GM19397 (cell line): ENCODE results near the gene SORCS3.

Source experiments
- ATAC-seq: cut with Tn5 transposase; IDR thresholded peaks from one replicate; pipeline ENCODE4 v1.9.1; 2021; ENCODE audit warnings: mild to moderate bottlenecking, moderate library complexity; ENCODE audit not compliant: unreplicated experiment

SORCS3 gene

DNA sequence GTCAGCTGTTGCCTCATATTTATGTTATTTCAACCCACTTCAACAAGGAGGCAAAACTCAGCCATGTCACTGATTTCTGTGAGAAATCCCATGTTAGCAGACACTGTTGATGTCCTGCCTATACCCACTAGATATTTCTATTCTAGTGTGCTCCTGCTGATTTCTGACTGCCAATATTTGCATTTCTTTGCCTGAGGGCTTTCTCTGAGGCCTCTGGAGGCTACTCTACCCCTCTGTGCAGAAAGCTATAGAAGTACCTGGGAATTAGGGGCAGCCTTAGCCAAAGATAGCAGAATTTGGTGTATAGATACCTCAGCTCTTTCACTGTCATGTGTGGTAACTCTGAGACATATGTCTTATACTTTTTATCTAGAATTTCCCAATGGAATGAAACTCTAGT, 348.8 kb downstream of the SORCS3 start:
- ATAC-seq = no peak

DNA sequence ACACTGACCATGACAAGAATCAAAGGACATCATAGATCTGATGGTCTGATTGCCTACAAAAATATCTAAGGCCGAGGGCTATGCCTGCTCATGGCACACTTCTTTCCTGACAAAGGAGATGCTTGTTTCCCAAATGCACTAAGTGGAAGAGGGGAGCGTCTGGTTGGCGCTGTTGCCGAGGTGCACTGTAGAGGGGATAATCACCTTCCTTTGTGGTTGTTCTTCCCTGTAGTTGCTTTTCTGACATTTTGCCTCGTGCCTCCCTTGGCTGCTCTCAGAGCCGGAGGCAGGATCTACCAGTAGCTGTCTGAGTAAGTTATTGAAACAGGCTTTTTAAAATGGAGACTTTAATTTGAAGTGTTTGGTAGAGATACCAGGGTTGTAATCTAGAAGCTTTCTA, 352.0 kb downstream of the SORCS3 start:
- ATAC-seq = no peak

DNA sequence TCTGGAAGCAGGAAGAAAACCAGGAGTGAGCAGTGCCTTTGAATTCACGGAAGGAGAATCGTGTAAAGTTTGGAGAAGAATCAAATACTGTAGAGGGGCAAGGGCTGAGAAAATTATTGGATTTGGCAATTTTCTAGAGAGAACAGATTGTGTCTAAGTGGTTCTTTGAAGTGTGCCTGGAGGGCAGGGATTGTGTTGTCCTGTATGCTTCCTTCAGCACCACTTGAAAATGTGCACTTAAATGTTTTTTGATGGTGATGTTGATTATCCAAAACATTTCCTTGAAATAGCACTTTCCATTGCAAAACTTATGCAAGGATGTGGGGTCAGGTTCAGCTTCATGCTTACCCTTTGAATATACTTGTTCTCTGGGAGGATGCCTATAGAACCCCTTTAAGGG, 360.2 kb downstream of the SORCS3 start:
- ATAC-seq = no peak

DNA sequence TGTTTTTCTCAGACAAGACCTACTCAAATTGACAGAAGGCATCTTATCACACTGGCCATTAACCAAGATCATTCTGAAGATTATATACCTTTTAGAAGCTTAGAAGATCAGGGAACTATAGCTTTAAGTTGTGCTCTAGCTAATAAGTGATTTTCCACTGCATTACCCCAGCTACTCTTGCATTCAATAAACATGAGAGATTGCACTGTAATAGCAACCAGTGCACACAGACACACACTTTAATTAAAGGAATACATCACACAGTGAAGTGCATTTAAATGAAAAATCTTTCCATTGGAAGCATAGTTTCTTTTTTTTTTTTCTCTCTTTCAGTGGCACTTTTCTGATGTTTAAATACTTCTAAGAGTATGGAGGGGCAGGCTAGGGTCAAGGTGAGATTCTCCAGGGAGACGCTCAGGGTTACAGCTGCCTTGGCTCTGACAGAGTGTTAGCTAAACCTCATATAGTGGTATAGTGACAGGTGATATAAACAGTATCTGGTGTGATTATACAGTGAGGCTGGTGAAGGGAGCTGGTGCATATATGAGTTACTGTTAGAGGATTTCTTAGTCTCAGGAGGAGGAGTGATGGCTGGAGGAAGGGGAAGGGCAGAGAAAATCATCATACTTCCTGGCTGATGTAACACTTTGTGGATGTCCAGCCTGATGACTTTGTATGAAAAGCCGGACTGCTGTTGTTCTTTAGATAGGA, 369.5 kb downstream of the SORCS3 start:
- no peak for ATAC-seq

DNA sequence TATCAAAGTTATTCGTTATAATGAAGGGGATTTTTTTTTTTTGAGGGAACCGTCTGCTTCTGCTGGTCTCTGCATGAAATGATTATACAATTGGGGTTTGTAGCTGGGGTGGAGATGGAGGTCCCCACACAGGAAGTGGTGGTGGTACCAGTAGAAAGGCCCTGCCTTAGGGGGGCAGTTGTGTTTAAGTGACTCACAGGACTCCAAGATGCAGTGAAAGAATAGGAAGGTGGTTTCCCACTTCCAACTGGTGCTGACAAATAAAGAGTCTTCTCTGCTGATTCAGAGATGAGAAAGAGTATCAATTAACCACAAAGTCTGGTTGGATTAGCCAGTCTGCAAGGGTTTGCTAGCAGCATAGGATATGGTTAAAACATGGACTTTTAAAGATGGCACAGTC, 376.0 kb downstream of the SORCS3 start:
- no peak for ATAC-seq

DNA sequence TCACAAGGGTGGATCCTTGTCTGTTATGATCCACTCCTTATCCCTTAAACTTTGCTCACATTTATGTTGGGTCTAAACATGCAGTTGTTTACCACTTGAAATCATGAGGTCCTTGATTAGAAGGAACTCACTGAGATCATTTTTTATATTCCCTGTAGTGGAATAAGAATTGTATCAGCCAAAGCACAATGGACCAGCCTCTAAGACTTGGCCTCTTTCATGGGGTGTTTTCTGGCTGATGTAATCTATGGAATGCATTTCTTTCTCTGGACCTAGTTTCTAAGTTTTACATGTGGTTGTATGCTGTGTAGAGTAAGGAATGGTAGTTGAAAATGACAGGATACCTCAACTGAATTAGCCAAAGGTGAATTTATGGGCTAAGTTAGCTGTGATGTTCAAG, 376.6 kb downstream of the SORCS3 start:
- no peak for ATAC-seq

DNA sequence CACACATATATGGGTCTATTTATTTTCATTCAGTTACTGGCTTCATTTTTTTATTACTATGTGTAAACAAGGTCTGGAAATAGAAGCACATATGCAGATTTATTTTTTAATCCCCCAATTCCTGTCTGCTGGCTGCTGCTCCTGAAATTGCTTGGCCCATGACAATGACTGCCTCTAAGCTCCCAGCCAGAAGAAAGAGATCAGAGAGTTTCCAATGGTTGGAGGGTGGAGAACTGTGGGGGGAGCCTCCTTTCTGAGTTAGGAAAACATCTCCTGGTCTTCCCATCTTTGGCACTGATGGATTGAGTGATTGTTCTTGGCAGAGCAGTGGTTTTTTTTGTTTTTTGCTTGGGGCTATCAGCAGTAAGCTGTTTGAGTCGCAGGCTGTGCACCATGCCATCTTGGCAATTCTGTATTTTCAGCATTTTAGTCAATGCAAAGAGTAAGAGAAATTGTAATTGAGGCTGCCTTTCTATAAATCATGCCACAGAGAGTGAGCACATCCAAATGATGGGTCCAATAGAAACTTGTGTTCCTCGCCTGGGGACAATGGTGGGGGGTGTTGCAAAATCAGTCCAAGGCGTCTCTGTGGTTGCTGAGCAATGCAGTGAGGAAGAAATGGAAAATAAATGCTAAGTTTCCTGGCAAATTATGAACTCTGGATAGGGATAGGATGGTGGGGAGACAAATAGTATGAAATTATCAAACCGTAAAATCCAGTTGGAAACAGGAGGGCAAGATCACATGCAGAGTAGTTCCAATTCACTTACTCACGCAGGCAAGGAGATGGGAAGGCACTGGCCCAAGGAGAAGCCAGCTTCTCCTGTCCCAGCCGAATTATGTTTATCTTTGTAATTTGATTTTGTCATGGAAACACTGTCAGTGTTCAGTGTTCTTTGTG, 382.4 kb downstream of the SORCS3 start:
- ATAC-seq = no peak

DNA sequence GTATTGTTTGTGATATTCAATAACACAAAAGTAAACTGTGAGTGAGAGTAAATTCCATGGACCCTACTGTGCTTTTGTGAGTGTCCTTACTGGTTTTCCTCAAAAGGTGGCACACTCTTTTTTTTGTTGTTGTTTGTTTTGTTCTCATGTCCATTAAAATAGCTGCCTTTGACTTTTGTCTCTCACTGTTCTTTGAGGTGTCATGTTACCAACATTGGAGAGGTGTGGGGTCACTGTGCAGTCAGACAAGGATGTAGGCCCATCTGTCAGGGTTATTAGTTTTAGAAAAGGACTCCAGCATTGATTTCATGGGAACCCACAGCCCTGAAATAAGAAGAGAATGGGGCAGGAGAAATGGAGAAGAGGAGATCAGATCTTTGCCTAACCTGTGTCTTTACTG, 383.1 kb downstream of the SORCS3 start:
- no peak for ATAC-seq

DNA sequence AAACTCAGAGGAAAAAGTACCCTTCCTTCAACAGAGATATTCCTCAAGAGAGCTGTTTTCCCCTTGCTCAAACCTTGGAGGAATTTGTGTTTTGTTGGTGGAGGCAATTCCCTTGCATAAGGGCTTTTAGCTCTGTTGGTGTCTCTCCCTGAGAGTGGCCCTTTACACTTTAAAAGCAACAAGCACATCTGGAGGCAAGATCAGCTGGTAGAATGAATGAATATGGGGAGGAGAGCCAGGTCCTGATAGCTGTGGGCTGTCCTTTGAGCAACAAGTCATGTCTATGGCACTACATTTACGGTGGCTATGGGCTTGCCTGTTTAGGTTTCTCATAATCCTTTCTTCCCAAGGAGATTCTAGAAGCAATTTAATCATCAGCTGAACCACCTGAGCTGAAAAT, 384.0 kb downstream of the SORCS3 start:
- no peak for ATAC-seq

DNA sequence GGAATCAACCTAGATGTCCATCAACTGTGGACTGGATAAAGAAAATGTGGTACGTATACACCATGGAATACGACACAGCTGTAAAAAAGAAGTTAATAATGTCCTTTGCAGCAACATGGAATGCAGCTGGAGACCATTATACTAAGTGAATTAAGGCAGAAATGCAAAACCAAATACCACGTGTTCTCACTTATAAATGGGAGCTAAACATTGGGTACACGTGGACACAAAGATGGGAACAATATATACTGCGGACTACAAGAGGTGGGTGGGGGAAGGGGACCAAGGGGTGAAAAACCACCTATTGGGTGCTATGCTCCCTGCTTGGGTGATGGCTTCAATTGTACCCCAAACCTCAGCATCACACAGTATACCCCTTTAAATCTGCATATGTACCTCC, 385.5 kb downstream of the SORCS3 start:
- no peak for ATAC-seq

DNA sequence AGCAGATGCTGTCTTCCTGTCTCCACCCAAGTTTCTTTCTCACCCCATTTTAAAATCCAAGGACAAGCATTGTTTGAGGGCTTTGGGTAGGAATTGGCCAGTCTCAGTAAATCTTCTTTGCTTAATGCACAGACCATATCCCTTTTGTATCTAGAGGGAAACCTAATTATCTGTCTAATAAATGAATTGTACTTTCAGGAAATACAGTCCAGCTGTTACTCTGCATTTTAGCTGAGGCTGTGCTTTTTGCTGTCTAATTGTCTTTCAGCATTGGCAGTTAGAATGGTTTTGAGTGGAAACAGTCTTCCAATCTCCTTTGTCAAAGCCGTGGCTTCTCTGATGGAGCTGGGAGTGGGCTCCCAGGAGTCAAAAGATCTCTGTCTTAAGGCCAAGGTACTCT, 388.2 kb downstream of the SORCS3 start:
- no peak for ATAC-seq

DNA sequence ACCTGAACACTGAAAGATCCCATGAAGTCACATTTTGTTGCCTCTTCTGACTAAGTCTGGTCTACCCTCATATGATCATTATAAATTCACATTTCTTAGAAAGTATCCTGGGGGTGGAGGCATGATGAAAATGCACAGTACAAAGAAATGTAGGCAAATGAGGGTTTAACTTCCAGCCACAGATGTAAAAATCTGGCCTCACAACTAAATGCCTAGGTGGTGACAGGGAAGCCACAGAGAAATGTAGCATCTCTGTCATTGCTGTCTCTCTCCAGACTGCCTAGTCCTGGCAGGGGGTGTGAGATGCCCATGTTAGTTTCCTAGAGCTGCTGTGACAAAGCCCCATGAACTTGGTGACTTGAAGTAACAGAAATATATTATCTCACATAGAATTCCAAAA, 395.9 kb downstream of the SORCS3 start:
- ATAC-seq = no peak

DNA sequence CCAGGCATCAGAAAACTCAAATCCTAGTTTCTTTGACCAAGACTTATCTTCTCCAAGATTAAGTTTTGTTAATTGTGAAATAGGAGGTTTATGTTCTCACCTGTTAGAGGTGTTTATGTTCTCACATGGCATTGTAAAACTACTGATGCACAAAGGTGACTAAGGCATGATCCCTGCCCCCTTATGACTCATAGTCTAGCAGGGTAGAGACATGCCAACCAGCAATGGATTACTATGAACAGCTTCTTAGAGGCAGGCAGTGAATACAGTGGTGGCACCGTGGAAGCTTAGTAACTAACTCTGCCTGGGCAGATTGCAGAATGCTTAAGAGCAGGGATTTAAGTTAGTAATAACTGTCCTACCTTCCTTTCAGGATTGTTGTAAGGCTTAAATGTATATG, 400.9 kb downstream of the SORCS3 start:
- no peak for ATAC-seq

DNA sequence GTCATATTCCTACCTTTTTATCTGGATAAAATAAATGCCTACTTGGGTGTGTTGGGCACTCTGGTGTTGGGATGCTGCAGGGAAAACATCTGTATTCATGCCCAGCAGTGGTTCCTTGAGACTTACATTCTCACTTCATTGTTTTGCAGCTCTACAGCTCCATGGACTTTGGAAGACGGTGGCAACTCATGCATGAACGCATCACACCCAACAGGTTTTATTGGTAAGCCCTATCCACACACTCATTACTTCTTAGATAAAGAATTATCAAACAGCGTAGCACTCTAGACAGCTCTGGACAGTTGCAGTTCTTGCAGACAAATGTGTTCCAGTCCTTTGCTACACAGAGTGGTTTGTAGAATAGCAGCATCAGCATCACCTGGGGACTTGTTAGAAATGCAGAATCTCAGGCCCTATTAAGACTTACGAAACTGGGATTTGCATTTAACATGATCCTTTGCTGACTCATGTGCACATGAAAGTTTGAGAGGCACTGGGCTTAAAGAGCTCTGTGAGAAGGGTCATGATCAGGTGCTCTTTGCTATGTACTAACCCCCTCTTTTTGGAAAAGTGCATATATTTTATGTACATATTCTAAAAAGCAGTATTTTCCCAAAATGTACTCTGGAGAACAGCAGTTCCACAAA, 401.9 kb downstream of the SORCS3 start:
- no peak for ATAC-seq

DNA sequence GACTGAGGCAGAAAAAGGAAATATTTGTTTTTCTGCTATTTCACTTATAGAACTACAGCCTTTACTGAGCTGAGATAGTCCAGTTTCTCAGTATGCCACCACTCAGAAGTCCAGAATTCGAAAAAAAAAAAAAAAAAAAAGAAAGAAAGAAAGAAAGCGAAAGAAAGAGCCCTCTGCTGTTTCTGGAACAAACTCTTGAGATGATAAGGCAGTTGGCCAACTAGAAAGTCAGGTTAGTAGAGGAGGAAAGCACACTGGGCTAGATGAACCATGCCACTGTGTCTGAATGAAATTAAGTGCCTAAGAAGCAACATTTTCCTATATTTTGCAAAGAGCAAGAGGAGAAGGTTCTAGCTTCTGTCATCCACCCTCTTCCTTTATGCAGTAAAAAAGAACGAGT, 403.8 kb downstream of the SORCS3 start:
- no peak for ATAC-seq

DNA sequence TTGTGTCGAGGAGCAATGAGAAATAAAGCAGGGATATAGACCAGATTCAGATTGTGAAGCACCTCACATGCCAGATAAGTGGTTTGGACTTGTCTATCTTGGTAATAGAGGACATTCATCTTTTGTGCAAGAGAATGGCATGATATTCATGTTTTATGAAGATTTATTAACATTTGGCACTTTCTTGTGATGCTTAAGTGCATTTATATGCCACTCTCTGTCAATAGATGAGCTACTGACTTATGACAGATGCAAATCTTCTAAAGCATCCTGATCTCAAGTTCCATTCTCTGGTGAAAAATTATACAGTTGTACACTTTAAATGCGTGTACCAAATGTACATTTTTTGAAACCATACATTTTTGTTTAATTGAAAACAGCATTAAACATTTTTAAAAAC, 415.3 kb downstream of the SORCS3 start:
- ATAC-seq = no peak

DNA sequence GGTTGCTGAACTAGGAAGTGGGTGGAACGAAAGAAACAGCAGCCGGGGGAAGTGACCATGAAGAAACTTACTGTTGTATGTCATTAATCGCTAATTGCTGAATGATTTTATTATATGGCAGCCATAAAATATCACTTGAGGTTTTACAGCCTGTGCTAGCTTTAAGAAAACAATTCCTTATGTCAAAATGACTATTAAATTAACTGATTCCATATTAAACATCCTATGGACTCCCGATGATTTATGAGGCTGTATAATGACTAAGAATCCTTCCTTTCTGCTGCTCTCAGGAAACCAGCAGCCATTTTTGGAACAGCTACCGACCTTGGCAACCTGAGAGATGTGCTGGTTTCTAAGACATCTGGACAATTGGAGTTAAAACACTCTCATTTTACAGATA, 421.9 kb downstream of the SORCS3 start:
- no peak for ATAC-seq

DNA sequence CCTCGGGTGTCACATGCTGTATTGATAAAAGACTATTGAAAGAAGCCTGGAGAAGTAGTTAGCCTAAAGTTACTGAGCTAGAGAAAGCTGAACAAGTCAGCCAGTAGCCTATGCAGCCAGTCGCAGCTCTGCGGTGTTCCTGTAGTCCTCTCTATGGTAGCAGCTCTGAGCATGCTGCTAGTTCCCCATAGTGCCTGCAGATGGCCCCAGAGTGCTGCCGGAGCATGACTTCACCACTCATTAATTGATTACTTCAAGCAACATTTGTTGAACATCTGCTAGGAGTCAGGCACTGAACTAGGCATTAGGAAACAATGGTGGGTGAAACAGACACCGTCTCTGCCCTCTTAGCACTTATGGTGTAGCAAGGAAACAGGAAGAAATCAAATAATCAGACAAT, 422.7 kb downstream of the SORCS3 start:
- peak; percentile 56 for ATAC-seq

DNA sequence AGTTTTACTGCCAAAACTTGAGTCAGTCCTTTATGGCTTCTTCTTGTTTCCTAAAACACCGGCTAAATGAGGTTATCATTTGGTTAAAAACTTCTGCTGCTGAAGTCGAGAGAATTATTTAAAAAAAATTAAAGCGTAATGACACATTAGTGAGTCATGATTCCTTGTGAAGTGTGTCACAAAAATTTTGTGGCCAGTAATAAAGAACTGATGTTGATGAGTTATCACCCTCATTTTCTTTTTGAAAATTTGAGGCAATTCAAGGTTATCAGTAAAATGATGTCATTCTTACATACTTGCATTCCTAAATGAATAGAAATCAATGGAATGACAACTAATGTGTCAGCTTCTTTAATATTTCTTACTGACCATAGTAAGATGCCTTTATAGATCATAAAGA, 427.4 kb downstream of the SORCS3 start:
- ATAC-seq = no peak

DNA sequence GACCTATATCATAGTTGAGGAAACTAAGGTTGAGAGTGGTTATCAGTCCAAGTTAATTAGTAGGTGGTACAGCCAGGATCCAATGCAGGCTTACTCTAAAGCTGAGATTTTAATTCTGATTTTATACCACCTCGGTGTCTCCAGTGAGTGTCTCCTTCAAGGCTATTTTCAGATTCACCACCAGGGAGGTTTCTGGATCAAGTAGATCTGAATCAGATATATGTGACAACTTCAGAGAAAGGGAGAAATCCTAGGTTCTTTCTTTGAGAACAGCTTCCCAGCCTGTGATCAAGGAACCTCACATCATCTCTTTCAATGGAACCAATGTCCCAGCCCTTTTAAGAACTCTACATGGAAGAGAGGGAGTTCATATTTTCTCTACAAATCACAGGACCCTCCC, 429.2 kb downstream of the SORCS3 start:
- ATAC-seq = no peak

DNA sequence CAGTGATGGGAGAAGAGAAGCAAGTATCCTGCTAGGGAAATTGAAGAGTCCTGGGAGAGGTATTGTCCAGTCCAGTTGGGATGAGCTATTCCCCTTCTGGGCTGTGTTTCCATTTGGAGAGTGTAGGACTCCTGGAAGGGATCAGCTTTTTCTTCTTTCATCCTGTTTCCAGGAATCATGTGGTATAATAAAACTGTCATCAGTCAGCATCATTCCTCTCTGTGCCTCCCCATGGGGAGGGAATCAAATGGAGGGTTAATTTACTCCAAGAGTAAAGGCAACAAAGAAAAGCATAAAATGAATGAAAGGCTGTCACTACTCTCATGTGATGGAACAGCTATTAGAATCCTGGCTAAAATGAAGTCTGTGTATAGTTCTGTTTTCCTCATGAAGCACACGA, 429.9 kb downstream of the SORCS3 start:
- ATAC-seq = no peak

DNA sequence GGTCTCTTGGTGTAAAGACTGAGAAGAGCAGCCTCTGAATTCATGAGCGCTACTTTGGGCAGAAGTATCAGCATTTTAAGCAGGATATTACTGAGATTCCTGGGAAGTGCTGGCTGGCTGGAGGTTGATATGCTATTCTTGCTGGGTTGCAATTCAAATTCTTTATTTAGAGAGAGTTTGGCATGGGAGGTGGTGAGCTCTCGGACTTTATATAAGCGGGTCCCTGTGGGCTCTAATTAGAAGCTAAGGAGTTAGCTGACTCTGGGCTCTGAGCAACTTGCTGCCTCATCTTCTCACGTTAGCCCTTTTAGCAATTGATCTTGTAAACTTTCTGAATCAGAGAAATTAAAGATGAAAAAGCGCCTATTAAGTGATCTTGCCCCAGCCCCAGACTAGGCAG, 430.9 kb downstream of the SORCS3 start:
- ATAC-seq = no peak
